Endothelial cell of umbilical vein (primary cell): ENCODE measurements around the gene QRFP. TPM values are rescaled to one million over a fixed set of nuclear protein-coding genes. Genes with fewer than 3 reads are reported as not detected.

ENCODE experiments used
- BruUV-seq: library from RNA; stranded (reverse); fragments of 400-500 nt; replicated peaks from 2 replicates; lab custom pipeline; 2021; lab: Mats Ljungman, UMichigan
- CTCF ChIA-PET: fragments of 300-600, 350-600 bp; sonication (Branson Sonifier 250); formaldehyde crosslinking; loops from one replicate; lab custom pipeline; 2021; ENCODE audit warnings: antibody characterized with exemption, inconsistent platforms; lab: Charles Lee
- POLR2A ChIA-PET: fragments of 300-600, 350-600 bp; sonication (Branson Sonifier 250); formaldehyde crosslinking; loops from one replicate; lab custom pipeline; 2021; ENCODE audit warnings: antibody characterized with exemption, inconsistent platforms; lab: Charles Lee
- DNase-seq: peaks from one replicate; pipeline ENCODE4 v3.0.0-alpha.2; 2011; ENCODE audit warnings: low read depth, low spot score
- FAIRE-seq: peaks from 2 replicates; lab custom pipeline; 2011; peaks lifted over from hg19 to GRCh38; lab: Jason Lieb, UNC
- H2AFZ ChIP-seq: 2 replicates; pipeline ENCODE4 v1.6.0; 2012; ENCODE audit warnings: low read depth, low read length, control low read depth, inconsistent platforms
- H3K27ac ChIP-seq: 2 replicates; pipeline ENCODE4 v1.5.1; 2011; ENCODE audit warnings: low read depth, mild to moderate bottlenecking, control low read depth, low read length, moderate library complexity; ENCODE audit not compliant: insufficient read depth
- H3K27me3 ChIP-seq, 2 experiments: 2 replicates each; pipeline versions ENCODE4 v1.6.0 to v1.6.1; 2011; ENCODE audit warnings: low read length in 2 of 2, mixed read lengths in 1 of 2; ENCODE audit not compliant: control insufficient read depth in 2 of 2, insufficient read depth in 2 of 2
- H3K36me3 ChIP-seq, 2 experiments: 2 replicates in 1 of 2; 3 replicates in 1 of 2; pipeline ENCODE4 v1.5.1; 2011; ENCODE audit warnings: low read length in 2 of 2, mild to moderate bottlenecking in 1 of 2, moderate library complexity in 1 of 2; ENCODE audit not compliant: control insufficient read depth in 2 of 2, insufficient read depth in 2 of 2; ENCODE audit errors: extremely low read depth in 1 of 2
- H3K4me1 ChIP-seq: 3 replicates; pipeline ENCODE4 v1.5.1; 2011; ENCODE audit warnings: mild to moderate bottlenecking, low read length; ENCODE audit not compliant: control insufficient read depth, insufficient read depth; ENCODE audit errors: extremely low read depth
- H3K4me2 ChIP-seq: 2 replicates; pipeline ENCODE4 v1.6.1; 2011; ENCODE audit warnings: low read length, control low read depth, mixed read lengths; ENCODE audit not compliant: insufficient read depth
- H3K4me3 ChIP-seq, 3 experiments: fragments of 200-600 bp in 1 of 3; sonication (generic), shearing (Covaris generic) in 1 of 3; replicated peaks in 1 of 3; 2 replicates each; pipeline ENCODE4 v1.5.1; 2011 to 2016; ENCODE audit warnings: control low read depth in 3 of 3, low read length in 3 of 3, mild to moderate bottlenecking in 2 of 3, inconsistent platforms in 1 of 3, low read depth in 1 of 3, moderate library complexity in 1 of 3; ENCODE audit not compliant: insufficient read depth in 1 of 3
- H3K79me2 ChIP-seq: 2 replicates; pipeline ENCODE4 v1.6.0; 2012; ENCODE audit warnings: low read length, inconsistent platforms; ENCODE audit not compliant: control insufficient read depth, insufficient read depth
- H3K9ac ChIP-seq: replicated peaks from 2 replicates; pipeline ENCODE3; 2011; ENCODE audit warnings: low read length, control low read depth; ENCODE audit not compliant: insufficient read depth; ENCODE audit errors: extremely low read depth
- H3K9me1 ChIP-seq: replicated peaks from 3 replicates; pipeline ENCODE4 v1.6.0; 2011; ENCODE audit warnings: mild to moderate bottlenecking, low read length; ENCODE audit not compliant: control insufficient read depth, insufficient read depth; ENCODE audit errors: extremely low read depth
- H3K9me3 ChIP-seq: replicated peaks from 2 replicates; pipeline ENCODE4 v1.5.1; 2012; ENCODE audit warnings: low read length, inconsistent platforms; ENCODE audit not compliant: control insufficient read depth, insufficient read depth
- H4K20me1 ChIP-seq: replicated peaks from 2 replicates; pipeline ENCODE3; 2011; ENCODE audit warnings: mild to moderate bottlenecking, low read length; ENCODE audit not compliant: control insufficient read depth, insufficient read depth; ENCODE audit errors: extremely low read depth
- CTCF ChIP-seq, 2 donors: IDR thresholded peaks; 1 replicate in 1 of 2; 2 replicates in 1 of 2; pipeline ENCODE4 v1.5.1; 2011; ENCODE audit warnings: low read length in 2 of 2, mild to moderate bottlenecking in 2 of 2, moderate library complexity in 2 of 2, control low read depth in 1 of 2, inconsistent platforms in 1 of 2, low read depth in 1 of 2; ENCODE audit not compliant: insufficient read depth in 1 of 2; ENCODE audit errors: extremely low read depth in 1 of 2
- EZH2 ChIP-seq: IDR thresholded peaks from 2 replicates; pipeline ENCODE4 v1.6.1; 2012; ENCODE audit warnings: borderline replicate concordance, low read depth, mild to moderate bottlenecking, moderate library complexity, low read length, inconsistent platforms; ENCODE audit not compliant: severe bottlenecking
- MYC ChIP-seq: IDR thresholded peaks from one replicate; pipeline ENCODE4 v1.6.1; 2011; ENCODE audit warnings: mild to moderate bottlenecking, low read depth, low read length
- POLR2A ChIP-seq: IDR thresholded peaks from 2 replicates; pipeline ENCODE4 v1.6.1; 2012; ENCODE audit warnings: low read depth, mild to moderate bottlenecking, control low read depth, low read length
- POLR2AphosphoS5 ChIP-seq: IDR thresholded peaks from 2 replicates; pipeline ENCODE4 v1.6.1; 2012; ENCODE audit warnings: low read depth, mild to moderate bottlenecking, control low read depth, low read length, moderate library complexity; ENCODE audit not compliant: insufficient read depth
- dilution Hi-C: fragments of 300-500 bp; cut with MboI; formaldehyde crosslinking; loops from one replicate; pipeline ENCODE4 v1.15.0; 2019; ENCODE audit warnings: low sequenced_read_pairs; ENCODE audit not compliant: extremely low pct_ligation_motif_present
- intact Hi-C: fragments of 100-400 bp; cut with micrococcal nuclease; formaldehyde crosslinking; loops from one replicate; pipeline ENCODE4 v1.10.0; 2022
- polyA plus RNA-seq, 4 experiments: library from polyadenylated mRNA; depleted of rRNA in 3 of 4; stranded (reverse) in 3 of 4; unstranded in 1 of 4; fragments of >200 nt; gene quantifications; 2 replicates each; pipeline versions ENCODE4 v1.2.1 to v1.2.3, GENCODE V29; 2011 to 2012; ENCODE audit warnings: missing spikeins in 1 of 4
- total RNA-seq: library from RNA; stranded (reverse); gene quantifications from 2 replicates; pipeline ENCODE4 v1.2.3, GENCODE V29; 2021

Gene QRFP
- total and polyA plus RNA-seq, 2 donors (not counting 3 experiments of a cell fraction or from before 2014, with no cell fraction given) = not detected

- no peak overlapping the region for H3K27ac ChIP-seq
- intact Hi-C loops (loop anchor here (1.0 to 2.0 kb wide), 3 partner anchors 70 to 176 kb away; no protein-coding TSS in a partner anchor), dilution Hi-C loops (loop anchor here (25.0 kb wide), 1 partner anchor 183 kb away; the partner anchor contains the start of gene EXOSC2)
- ChIA-PET POLR2A (interaction anchor here (0.6 kb wide), 1 partner anchor 129 kb away, joined by 5 read pairs; no protein-coding TSS in a partner anchor), CTCF (interaction anchor here (0.9 to 11.0 kb wide), 16 partner anchors 8 to 368 kb away, joined by 3 to 327 read pairs (median 4); no protein-coding TSS in a partner anchor)
- no TSS peak for BruUV-seq
- DNase-seq (no peak), FAIRE-seq (no peak)
- no peak for TF ChIP-seq MYC
- TF ChIP-seq POLR2AphosphoS5 = no peak
- no peak for TF ChIP-seq CTCF (IDR thresholded peaks at IDR 0.05; ENCODE audit: extremely low read depth in 1 of 2, insufficient read depth in 1 of 2, low read depth in 1 of 2, low read length in 2 of 2)
- TF ChIP-seq POLR2A = no peak
- no peak for TF ChIP-seq EZH2
- H3K4me3 ChIP-seq = no peak overlapping the region
- H3K9me3 ChIP-seq = no peaks in the 10 kb centered on the region
- no peak overlapping the region for H3K9ac ChIP-seq
- no peak overlapping the region for H3K4me2 ChIP-seq
- peaks cover 50% of the 10 kb centered on the region for H3K79me2 ChIP-seq
- no peaks in the 10 kb centered on the region for H3K4me1 ChIP-seq
- H4K20me1 ChIP-seq = no peaks in the 10 kb centered on the region
- no peak overlapping the region for H2AFZ ChIP-seq
- no peaks in the 10 kb centered on the region for H3K27me3 ChIP-seq
- H3K36me3 ChIP-seq = peaks cover 31 to 49% of the 10 kb centered on the region in 2 experiments
- H3K9me1 ChIP-seq = no peaks in the 10 kb centered on the region
Observed at GRCh38 chr9:130870491-130871381, 25.9 kb downstream of the QRFP start.
